Vagina (tissue), 2 donors: ENCODE results near the gene EDEM1. TPM values are rescaled to one million over a fixed set of nuclear protein-coding genes. Genes with fewer than 3 reads are reported as not detected.

ENCODE experiments used
- DNase-seq, 2 donors: peaks; one replicate each; pipeline ENCODE4 v3.0.0-alpha.2; 2017; ENCODE audit errors: extremely low spot score in 2 of 2
- H3K27ac ChIP-seq: fragments of 200-600 bp; sonication (generic); one replicate; pipeline ENCODE4 v1.5.1; 2019
- H3K27me3 ChIP-seq: fragments of 200-600 bp; sonication (generic); one replicate; pipeline ENCODE4 v1.5.1; 2019
- H3K36me3 ChIP-seq, 2 donors: fragments of 200-600 bp; sonication (generic); one replicate each; pipeline ENCODE4 v1.5.1; 2017 to 2019
- H3K4me1 ChIP-seq: fragments of 200-600 bp; sonication (generic); one replicate; pipeline ENCODE4 v1.5.1; 2019
- H3K4me3 ChIP-seq, 2 donors: fragments of 200-600 bp; sonication (generic); 1 replicate in 1 of 2; 2 replicates in 1 of 2; pipeline ENCODE4 v1.5.1; 2016 to 2019
- H3K9me3 ChIP-seq: fragments of 200-600 bp; sonication (generic); one replicate; pipeline ENCODE4 v1.5.1; 2019
- CTCF ChIP-seq, 3 experiments: fragments of 450-650 bp in 2 of 3; fragments of 200-600 bp in 1 of 3; sonication (generic) in 1 of 3; IDR thresholded peaks; one replicate each; pipeline ENCODE4 v1.5.1; 2017 to 2019; ENCODE audit warnings: antibody characterized with exemption in 3 of 3, mild to moderate bottlenecking in 2 of 3, moderate library complexity in 2 of 3
- POLR2A ChIP-seq, 2 donors: fragments of 450-650 bp; IDR thresholded peaks; one replicate each; pipeline ENCODE4 v1.6.1; 2017; ENCODE audit warnings: antibody characterized with exemption in 2 of 2, mild to moderate bottlenecking in 2 of 2, moderate library complexity in 2 of 2
- POLR2AphosphoS5 ChIP-seq, 2 donors: sonication (generic); formaldehyde crosslinking; IDR thresholded peaks; one replicate each; pipeline ENCODE4 v1.9.0; 2017; ENCODE audit warnings: antibody characterized with exemption in 2 of 2, mild to moderate bottlenecking in 2 of 2, low read depth in 1 of 2; ENCODE audit not compliant: insufficient read depth in 1 of 2
- intact Hi-C: fragments of 100-400 bp; cut with DNase I; formaldehyde crosslinking; loops from one replicate; pipeline ENCODE4 v1.15.1; 2023
- total RNA-seq: library from RNA; depleted of rRNA; stranded (reverse); fragments of >200 nt; gene quantifications from one replicate; pipeline ENCODE4 v1.2.3, GENCODE V29; 2016

Gene EDEM1
- total RNA-seq, 1 donor from 2014 or later = 30.9 TPM

DNA sequence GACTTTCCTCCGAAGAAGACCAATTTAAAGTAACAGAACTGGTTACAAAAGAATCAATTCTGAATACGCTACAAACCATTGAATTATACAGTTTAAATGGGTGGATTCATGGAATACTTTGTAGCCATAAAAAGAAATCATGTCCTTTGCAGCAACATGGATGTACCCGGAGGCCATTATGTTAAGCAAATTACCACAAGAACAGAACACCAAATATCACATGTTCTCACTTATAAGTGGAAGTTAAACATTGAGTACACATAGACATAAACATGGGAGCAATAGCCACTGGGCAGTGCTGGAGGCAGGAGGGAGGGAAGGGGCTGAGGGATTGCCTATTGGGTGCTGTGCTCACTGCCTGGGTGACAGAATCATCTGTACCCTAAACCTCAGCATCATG lies 61.3 kb downstream of the EDEM1 start:
- no peaks in the 10 kb centered on the region for H3K27me3 ChIP-seq
- H3K4me3 ChIP-seq = no peak overlapping the region
- intact Hi-C loops = no loop called here
- no peaks in the 10 kb centered on the region for H3K36me3 ChIP-seq
- H3K27ac ChIP-seq = no peak overlapping the region
- H3K4me1 ChIP-seq = no peaks in the 10 kb centered on the region
- DNase-seq = no peak
- no peaks in the 10 kb centered on the region for H3K9me3 ChIP-seq
- TF ChIP-seq POLR2AphosphoS5 (IDR thresholded peaks at IDR 0.05; ENCODE audit: insufficient read depth in 1 of 2, low read depth in 1 of 2) = no peak
- no peak for TF ChIP-seq CTCF (IDR thresholded peaks at IDR 0.05)
- no peak for TF ChIP-seq POLR2A (IDR thresholded peaks at IDR 0.05)

DNA sequence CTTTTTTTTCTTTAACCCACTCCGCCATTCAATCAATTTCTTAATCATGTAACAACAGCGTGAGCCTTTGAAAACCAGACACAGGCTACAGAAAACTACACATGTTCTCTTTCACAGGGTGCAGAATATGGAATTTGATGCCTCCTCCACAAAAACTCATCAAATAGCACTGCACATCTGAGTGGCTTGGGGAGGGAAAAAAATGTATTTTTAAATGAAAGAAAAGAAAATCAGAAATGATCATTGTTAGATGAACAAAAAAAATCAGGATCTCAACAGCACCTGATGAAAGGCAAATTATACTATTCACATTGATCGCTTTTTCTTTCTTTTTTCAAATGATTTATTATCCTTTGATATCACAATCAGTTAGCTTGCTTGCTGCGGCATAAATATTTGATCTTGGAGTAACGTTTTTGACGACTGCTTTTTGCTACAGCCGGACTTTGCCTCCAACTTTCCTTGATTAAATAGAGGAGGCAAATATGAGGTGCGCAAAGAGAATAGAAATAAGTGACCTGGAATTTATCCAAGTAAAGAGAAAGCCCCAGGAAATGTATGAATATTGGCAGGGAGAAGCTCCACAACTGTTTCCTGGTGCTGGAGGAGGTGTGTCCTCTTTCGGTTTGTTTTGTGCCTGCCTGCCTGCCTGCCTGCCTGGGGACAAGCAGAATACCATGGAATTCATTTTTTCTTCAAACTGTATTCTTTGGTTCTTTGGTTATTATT lies 63.1 kb downstream of the EDEM1 start:
- no peak for TF ChIP-seq POLR2AphosphoS5 (IDR thresholded peaks at IDR 0.05; ENCODE audit: insufficient read depth in 1 of 2, low read depth in 1 of 2)
- no peak for TF ChIP-seq CTCF (IDR thresholded peaks at IDR 0.05)
- no peak for TF ChIP-seq POLR2A (IDR thresholded peaks at IDR 0.05)
- no peaks in the 10 kb centered on the region for H3K36me3 ChIP-seq
- intact Hi-C loops = no loop called here
- H3K4me1 ChIP-seq = no peaks in the 10 kb centered on the region
- peak overlapping the region; percentile 20 to 31 for H3K4me3 ChIP-seq
- no peaks in the 10 kb centered on the region for H3K9me3 ChIP-seq
- no peak overlapping the region for H3K27ac ChIP-seq
- no peaks in the 10 kb centered on the region for H3K27me3 ChIP-seq
- DNase-seq = no peak

GRCh38 chr3:5251196-5251583 lies 63.7 kb downstream of the EDEM1 start:
- TF ChIP-seq POLR2AphosphoS5 (IDR thresholded peaks at IDR 0.05; ENCODE audit: insufficient read depth in 1 of 2, low read depth in 1 of 2) (no peak), POLR2A (IDR thresholded peaks at IDR 0.05) (no peak), CTCF (IDR thresholded peaks at IDR 0.05) (no peak)
- H3K4me3 ChIP-seq = peak overlapping the region; percentile 20 to 31

GRCh38 chr3:5252131-5252530 lies 64.6 kb downstream of the EDEM1 start:
- no peak for TF ChIP-seq POLR2A (IDR thresholded peaks at IDR 0.05)
- no peak for TF ChIP-seq CTCF (IDR thresholded peaks at IDR 0.05)
- no peak for TF ChIP-seq POLR2AphosphoS5 (IDR thresholded peaks at IDR 0.05; ENCODE audit: insufficient read depth in 1 of 2, low read depth in 1 of 2)
- no peak overlapping the region for H3K4me3 ChIP-seq
- DNase-seq = no peak
- H3K4me1 ChIP-seq = no peaks in the 10 kb centered on the region
- intact Hi-C loops = no loop called here
- H3K27ac ChIP-seq = no peak overlapping the region
- H3K27me3 ChIP-seq = no peaks in the 10 kb centered on the region
- H3K36me3 ChIP-seq = no peaks in the 10 kb centered on the region
- H3K9me3 ChIP-seq = no peaks in the 10 kb centered on the region

More at GRCh38 chr3:5251196-5251583, 63.7 kb downstream of the EDEM1 start:
- H3K27me3 ChIP-seq = no peaks in the 10 kb centered on the region
- H3K9me3 ChIP-seq = no peaks in the 10 kb centered on the region
- H3K4me1 ChIP-seq = no peaks in the 10 kb centered on the region
- no peak for DNase-seq
- intact Hi-C loops = no loop called here
- H3K36me3 ChIP-seq = no peaks in the 10 kb centered on the region
- H3K27ac ChIP-seq = no peak overlapping the region

- H3K36me3 ChIP-seq = no peaks in the 10 kb centered on the region
- H3K27ac ChIP-seq = no peak overlapping the region
- intact Hi-C loops = no loop called here
- H3K4me3 ChIP-seq = no peak overlapping the region
- H3K27me3 ChIP-seq = no peaks in the 10 kb centered on the region
- H3K9me3 ChIP-seq = no peaks in the 10 kb centered on the region
- TF ChIP-seq POLR2A (IDR thresholded peaks at IDR 0.05) (no peak), POLR2AphosphoS5 (IDR thresholded peaks at IDR 0.05; ENCODE audit: insufficient read depth in 1 of 2, low read depth in 1 of 2) (no peak), CTCF (IDR thresholded peaks at IDR 0.05) (no peak)
- no peaks in the 10 kb centered on the region for H3K4me1 ChIP-seq
- DNase-seq = no peak
These were observed 67.0 kb downstream of the EDEM1 start for GRCh38 chr3:5254281-5255048.
